Tibial nerve (tissue), 4 donors: Measurements from ENCODE around the gene ARL2BP.

Experiments used
- EP300 ChIP-seq, 2 donors: sonication (generic); formaldehyde crosslinking; IDR thresholded peaks; one replicate each; pipeline ENCODE4 v1.6.1; 2017; ENCODE audit warnings: antibody characterized with exemption in 2 of 2, mild to moderate bottlenecking in 1 of 2
- POLR2A ChIP-seq, 2 donors: fragments of 450-650 bp; IDR thresholded peaks; one replicate each; pipeline ENCODE4 v1.6.1; 2017; ENCODE audit warnings: antibody characterized with exemption in 2 of 2, mild to moderate bottlenecking in 2 of 2, moderate library complexity in 2 of 2
- TF ChIP-seq, protein P1 (sequence below), 5 experiments: fragments of 200-600 bp in 3 of 5; fragments of 450-650 bp in 2 of 5; sonication (generic) in 3 of 5; IDR thresholded peaks; one replicate each; pipeline ENCODE4 v1.5.1; 2016 to 2019; ENCODE audit warnings: antibody characterized with exemption in 5 of 5, mild to moderate bottlenecking in 3 of 5, moderate library complexity in 2 of 5

DNA sequence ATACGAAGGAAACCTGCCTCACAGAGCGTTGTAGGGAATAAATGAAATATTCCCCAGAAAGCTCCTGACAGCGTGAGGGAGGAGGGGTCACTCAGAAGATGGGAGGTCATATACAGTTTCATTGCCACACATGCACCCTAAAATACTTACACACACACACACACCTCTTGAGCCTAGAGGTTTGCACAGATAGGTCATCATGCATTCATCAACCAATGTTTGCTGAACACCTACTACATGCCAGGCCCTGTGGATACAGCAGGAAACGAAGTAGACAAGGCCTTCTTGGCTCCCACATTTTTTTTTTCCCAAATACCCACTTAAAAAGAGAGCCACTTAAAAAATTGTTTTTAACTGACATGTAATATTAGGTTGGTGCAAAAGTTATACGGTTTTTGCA lies 40.3 kb downstream of the ARL2BP start:
- TF ChIP-seq EP300 (IDR thresholded peaks at IDR 0.05) (no peak), POLR2A (IDR thresholded peaks at IDR 0.05) (no peak)
- TF ChIP-seq, protein P1, sequence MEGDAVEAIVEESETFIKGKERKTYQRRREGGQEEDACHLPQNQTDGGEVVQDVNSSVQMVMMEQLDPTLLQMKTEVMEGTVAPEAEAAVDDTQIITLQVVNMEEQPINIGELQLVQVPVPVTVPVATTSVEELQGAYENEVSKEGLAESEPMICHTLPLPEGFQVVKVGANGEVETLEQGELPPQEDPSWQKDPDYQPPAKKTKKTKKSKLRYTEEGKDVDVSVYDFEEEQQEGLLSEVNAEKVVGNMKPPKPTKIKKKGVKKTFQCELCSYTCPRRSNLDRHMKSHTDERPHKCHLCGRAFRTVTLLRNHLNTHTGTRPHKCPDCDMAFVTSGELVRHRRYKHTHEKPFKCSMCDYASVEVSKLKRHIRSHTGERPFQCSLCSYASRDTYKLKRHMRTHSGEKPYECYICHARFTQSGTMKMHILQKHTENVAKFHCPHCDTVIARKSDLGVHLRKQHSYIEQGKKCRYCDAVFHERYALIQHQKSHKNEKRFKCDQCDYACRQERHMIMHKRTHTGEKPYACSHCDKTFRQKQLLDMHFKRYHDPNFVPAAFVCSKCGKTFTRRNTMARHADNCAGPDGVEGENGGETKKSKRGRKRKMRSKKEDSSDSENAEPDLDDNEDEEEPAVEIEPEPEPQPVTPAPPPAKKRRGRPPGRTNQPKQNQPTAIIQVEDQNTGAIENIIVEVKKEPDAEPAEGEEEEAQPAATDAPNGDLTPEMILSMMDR (IDR thresholded peaks at IDR 0.05), result no peak
